Breast epithelium (tissue), 4 donors: ENCODE data around the gene SMIM11. TPM values are rescaled to one million over a fixed set of nuclear protein-coding genes. Genes with fewer than 3 reads are reported as not detected.

Experiments used
- DNase-seq, 2 donors: peaks; one replicate each; pipeline ENCODE4 v3.0.0-alpha.2; 2019; ENCODE audit warnings: low spot score in 2 of 2
- H3K27ac ChIP-seq, 2 donors: fragments of 200-600 bp; sonication (generic) in 1 of 2; one replicate each; pipeline ENCODE4 v1.5.1; 2016 to 2019; ENCODE audit warnings: mild to moderate bottlenecking in 1 of 2
- H3K27me3 ChIP-seq, 2 donors: fragments of 200-600 bp; sonication (generic) in 1 of 2; one replicate each; pipeline versions ENCODE4 v1.5.1 to v1.6.0; 2017 to 2019; ENCODE audit warnings: control low read depth in 1 of 2, mild to moderate bottlenecking in 1 of 2
- H3K36me3 ChIP-seq: fragments of 200-600 bp; one replicate; pipeline ENCODE4 v1.5.1; 2019
- H3K4me1 ChIP-seq, 2 donors: fragments of 200-600 bp; sonication (generic); one replicate each; pipeline ENCODE4 v1.5.1; 2016 to 2019; ENCODE audit warnings: control low read depth in 1 of 2
- H3K4me3 ChIP-seq, 3 donors: fragments of 200-600 bp; sonication (generic); 1 replicate in 2 of 3; 2 replicates in 1 of 3; pipeline ENCODE4 v1.5.1; 2016 to 2019; ENCODE audit warnings: mild to moderate bottlenecking in 3 of 3, moderate library complexity in 2 of 3
- H3K9me3 ChIP-seq, 2 donors: fragments of 200-600 bp; sonication (generic) in 1 of 2; one replicate each; pipeline ENCODE4 v1.5.1; 2016 to 2019; ENCODE audit warnings: control low read depth in 1 of 2
- CTCF ChIP-seq, 3 donors: fragments of 450-650 bp; IDR thresholded peaks; one replicate each; pipeline ENCODE4 v1.5.1; 2016 to 2017; ENCODE audit warnings: antibody characterized with exemption in 3 of 3, mild to moderate bottlenecking in 3 of 3, moderate library complexity in 3 of 3
- POLR2A ChIP-seq: fragments of 450-650 bp; IDR thresholded peaks from one replicate; pipeline ENCODE4 v1.6.1; 2016; ENCODE audit warnings: antibody characterized with exemption, mild to moderate bottlenecking, moderate library complexity
- POLR2AphosphoS5 ChIP-seq, 3 donors: sonication (generic); formaldehyde crosslinking; IDR thresholded peaks; one replicate each; pipeline ENCODE4 v1.6.1; 2017; ENCODE audit warnings: antibody characterized with exemption in 3 of 3
- intact Hi-C: fragments of 100-400 bp; cut with DNase I; formaldehyde crosslinking; loops from one replicate; pipeline ENCODE4 v1.15.1; 2023; ENCODE audit warnings: low total_unique reads
- total RNA-seq, 3 donors: library from RNA; depleted of rRNA; stranded (reverse); fragments of >200 nt; gene quantifications; one replicate each; pipeline ENCODE4 v1.1.0, GENCODE V29; 2016

Gene SMIM11
- total RNA-seq, 3 donors from 2014 or later, result 8.2 to 22.5 (median 16.4) TPM

DNA sequence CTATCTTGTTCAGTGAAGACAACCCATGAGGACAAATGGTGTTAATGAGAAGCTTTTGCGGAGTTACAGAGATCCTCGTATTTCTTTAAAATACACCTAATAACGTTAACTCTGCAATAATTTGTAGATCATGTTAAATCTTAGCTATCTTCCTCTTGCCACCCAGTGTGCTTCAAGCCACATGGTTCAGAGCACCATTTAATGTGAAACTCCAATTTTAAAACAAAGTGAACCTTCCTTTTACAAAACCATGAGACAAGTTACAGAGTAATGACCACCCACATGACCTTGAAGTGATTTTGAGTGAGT lies 13.2 kb upstream of the SMIM11 start:
- no peak overlapping the region for H3K4me3 ChIP-seq
- H3K36me3 ChIP-seq, result no peaks in the 10 kb centered on the region
- no peak overlapping the region for H3K27ac ChIP-seq
- DNase-seq, result no peak
- no peaks in the 10 kb centered on the region for H3K9me3 ChIP-seq
- intact Hi-C loops, result no loop called here
- no peaks in the 10 kb centered on the region for H3K27me3 ChIP-seq
- TF ChIP-seq POLR2AphosphoS5 (IDR thresholded peaks at IDR 0.05) (no peak), POLR2A (no peak), CTCF (IDR thresholded peaks at IDR 0.05) (no peak)
- peaks cover 0 to 3% of the 10 kb centered on the region in 2 donors for H3K4me1 ChIP-seq

DNA sequence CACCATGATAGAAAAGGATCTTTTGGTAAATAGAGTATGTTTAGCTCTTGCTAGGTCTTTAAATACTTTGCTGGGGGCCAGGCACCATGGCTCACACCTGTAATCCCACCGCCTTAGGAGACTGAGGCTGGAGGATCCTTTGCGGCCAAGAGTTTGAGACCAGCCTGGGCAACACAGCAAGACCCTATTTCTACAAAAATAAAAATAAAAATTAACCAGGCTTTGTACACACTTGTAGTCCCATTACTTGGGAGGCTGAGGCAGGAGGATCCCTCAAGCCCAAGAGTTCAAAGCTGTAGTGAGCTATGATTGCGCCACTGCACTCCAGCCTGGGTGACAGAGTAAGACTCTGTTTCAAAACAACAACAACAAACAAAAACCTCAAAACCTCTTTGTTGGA lies 12.6 kb upstream of the SMIM11 start:
- H3K9me3 ChIP-seq, result no peaks in the 10 kb centered on the region
- peak in 1 of 2 donors; percentile 11 for DNase-seq
- H3K36me3 ChIP-seq, result no peaks in the 10 kb centered on the region
- H3K27ac ChIP-seq, result no peak overlapping the region
- no peak overlapping the region for H3K4me3 ChIP-seq
- TF ChIP-seq POLR2A (no peak), CTCF (IDR thresholded peaks at IDR 0.05) (no peak), POLR2AphosphoS5 (IDR thresholded peaks at IDR 0.05) (no peak)
- intact Hi-C loops, result no loop called here
- no peaks in the 10 kb centered on the region for H3K27me3 ChIP-seq
- peaks cover 0 to 3% of the 10 kb centered on the region in 2 donors for H3K4me1 ChIP-seq

DNA sequence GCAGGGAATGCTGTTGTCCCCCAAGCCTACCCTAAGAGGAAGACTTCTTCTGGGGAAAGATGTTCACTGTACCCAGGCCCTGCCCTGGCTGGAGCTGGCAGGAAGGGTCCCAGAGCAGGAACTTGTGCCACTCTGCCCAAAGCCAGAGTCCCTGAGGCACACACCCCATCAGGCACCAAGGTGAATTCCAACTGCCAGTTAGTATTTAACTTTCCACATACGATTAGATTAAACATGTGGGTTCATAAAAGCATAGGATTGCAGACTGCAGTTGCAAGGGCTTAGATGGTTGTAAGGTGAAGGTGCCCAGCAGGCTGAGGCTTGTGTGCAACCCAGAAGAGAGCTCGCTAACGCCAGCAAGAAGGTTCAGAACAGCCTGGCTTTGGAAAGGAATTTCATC lies 11.6 kb upstream of the SMIM11 start, which contains the start of gene KCNE2:
TSS of gene KCNE2 (plus strand) at position 274 of the 400 bp plus-strand sequence. CDS start 6,473 bp downstream, outside the sequence.
- no peak for TF ChIP-seq CTCF (IDR thresholded peaks at IDR 0.05)
- no peak for TF ChIP-seq POLR2AphosphoS5 (IDR thresholded peaks at IDR 0.05)
- no peak for TF ChIP-seq POLR2A
- DNase-seq, result peak in 1 of 2 donors; percentile 24
- no peak within 1 kb of the TSS for H3K4me3 ChIP-seq
- no peaks in the 10 kb centered on the region for H3K9me3 ChIP-seq
- no peaks in the 10 kb centered on the region for H3K27me3 ChIP-seq
- H3K27ac ChIP-seq, result peak within 1 kb of the TSS; percentile 12 to 13
- intact Hi-C loops, result no loop called here
- no peaks in the 10 kb centered on the region for H3K36me3 ChIP-seq
- H3K4me1 ChIP-seq, result peaks cover 0 to 3% of the 10 kb centered on the region in 2 donors

DNA sequence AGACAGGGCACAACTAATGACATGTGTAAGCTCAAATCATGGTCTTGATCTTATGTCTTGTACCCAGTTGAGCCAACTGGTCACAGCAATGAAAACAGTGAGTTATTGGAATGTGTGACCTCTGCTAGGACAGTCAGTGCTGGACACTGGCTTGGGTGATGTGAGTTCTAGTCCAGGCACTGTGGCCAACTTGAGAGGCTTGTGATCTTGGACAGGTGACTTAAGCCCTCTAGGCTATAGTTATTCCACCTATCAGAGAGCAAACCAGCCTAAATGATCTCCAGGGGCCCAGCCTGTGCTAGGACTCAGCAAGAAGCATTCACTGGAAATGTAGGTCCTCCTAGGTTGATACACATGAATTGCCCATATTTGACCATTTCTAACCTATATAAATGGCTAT lies 10.4 kb upstream of the SMIM11 start:
- Histone ChIP-seq H3K4me1 (peaks cover 0 to 3% of the 10 kb centered on the region in 2 donors), H3K4me3 (no peak overlapping the region), H3K27me3 (no peaks in the 10 kb centered on the region), H3K27ac (no peak overlapping the region), H3K36me3 (no peaks in the 10 kb centered on the region), H3K9me3 (no peaks in the 10 kb centered on the region)
- intact Hi-C loops, result no loop called here
- TF ChIP-seq POLR2A (no peak), POLR2AphosphoS5 (IDR thresholded peaks at IDR 0.05) (no peak), CTCF (IDR thresholded peaks at IDR 0.05) (no peak)
- DNase-seq, result no peak

DNA sequence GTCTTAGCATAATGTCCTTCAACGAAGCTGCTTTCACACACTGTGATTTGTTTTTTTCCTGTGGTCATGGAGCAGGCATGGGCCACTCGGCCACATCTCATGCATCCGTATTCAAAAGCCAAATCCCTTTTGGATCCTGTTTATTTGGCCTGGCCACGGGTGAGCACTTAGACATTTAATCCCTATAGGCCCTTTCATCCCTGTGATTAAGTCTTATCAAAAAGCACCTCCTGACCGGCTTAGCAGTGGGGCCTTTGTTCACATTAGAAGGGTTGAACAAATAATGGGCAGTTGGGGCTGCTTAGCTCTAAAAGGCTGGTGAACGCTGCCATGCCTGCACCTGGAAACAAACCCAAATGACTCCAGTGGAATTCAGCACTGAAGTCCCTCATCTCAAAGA lies 9.5 kb upstream of the SMIM11 start:
- Histone ChIP-seq H3K9me3 (no peaks in the 10 kb centered on the region), H3K36me3 (no peaks in the 10 kb centered on the region), H3K4me1 (peaks cover 0 to 3% of the 10 kb centered on the region in 2 donors), H3K27ac (no peak overlapping the region), H3K4me3 (no peak overlapping the region), H3K27me3 (no peaks in the 10 kb centered on the region)
- intact Hi-C loops, result no loop called here
- no peak for DNase-seq
- TF ChIP-seq POLR2AphosphoS5 (IDR thresholded peaks at IDR 0.05) (no peak), CTCF (IDR thresholded peaks at IDR 0.05) (no peak)
